K562 (cell line): ENCODE results near the gene CYP51A1. TPM values are rescaled to one million over a fixed set of nuclear protein-coding genes. Genes with fewer than 3 reads are reported as not detected.

Source experiments
- CREB1 ChIP-seq, 2 experiments: sonication (generic) in 1 of 2; formaldehyde crosslinking in 1 of 2; IDR thresholded peaks; 2 replicates each; pipeline versions ENCODE4 v1.6.1 to v1.8.0; 2012 to 2022; ENCODE audit warnings: inconsistent platforms in 1 of 2, mild to moderate bottlenecking in 1 of 2, missing genetic modification reagents in 1 of 2, moderate library complexity in 1 of 2
- DACH1 ChIP-seq: fragments of 450-650 bp; IDR thresholded peaks from 2 replicates; pipeline ENCODE4 v1.6.1; 2018; ENCODE audit not compliant: partially characterized antibody
- DPF2 ChIP-seq: fragments of 450-650 bp; IDR thresholded peaks from 2 replicates; pipeline ENCODE4 v1.6.1; 2016
- EP400 ChIP-seq: fragments of 450-650 bp; IDR thresholded peaks from 2 replicates; pipeline ENCODE4 v1.6.1; 2017; ENCODE audit warnings: antibody characterized with exemption, mild to moderate bottlenecking, moderate library complexity
- FOXA1 ChIP-seq: fragments of 450-650 bp; IDR thresholded peaks from 2 replicates; pipeline ENCODE4 v1.6.1; 2016; ENCODE audit warnings: mild to moderate bottlenecking, borderline replicate concordance
- GTF3C2 ChIP-seq: IDR thresholded peaks from 3 replicates; pipeline ENCODE4 v1.6.1; 2011; ENCODE audit warnings: borderline replicate concordance, mild to moderate bottlenecking, moderate library complexity; ENCODE audit not compliant: insufficient read length; ENCODE audit errors: extremely low read depth
- ILF3 ChIP-seq: fragments of 450-650 bp; IDR thresholded peaks from 2 replicates; pipeline ENCODE4 v1.6.1; 2018; ENCODE audit warnings: antibody characterized with exemption, mild to moderate bottlenecking, moderate library complexity, borderline replicate concordance
- LCOR ChIP-seq: sonication (generic); formaldehyde crosslinking; IDR thresholded peaks from 2 replicates; pipeline ENCODE4 v1.8.0; 2022; ENCODE audit warnings: mild to moderate bottlenecking, missing genetic modification reagents
- MEIS2 ChIP-seq: fragments of 450-650 bp; IDR thresholded peaks from 2 replicates; pipeline ENCODE4 v1.6.1; 2014; ENCODE audit warnings: mild to moderate bottlenecking; ENCODE audit not compliant: partially characterized antibody
- NCOA6 ChIP-seq: fragments of 450-650 bp; IDR thresholded peaks from 2 replicates; pipeline ENCODE4 v1.6.1; 2017; ENCODE audit warnings: mild to moderate bottlenecking
- PCBP1 ChIP-seq: fragments of 200-400 bp; formaldehyde crosslinking; IDR thresholded peaks from 2 replicates; pipeline ENCODE4 v1.6.1; 2018; ENCODE audit warnings: mild to moderate bottlenecking, low read depth, low read length; ENCODE audit not compliant: poor library complexity, severe bottlenecking
- SRF ChIP-seq, 2 experiments: fragments of 250-450, 450-650 bp in 1 of 2; sonication (Bioruptor Pico) in 1 of 2; sonication (generic) in 1 of 2; formaldehyde crosslinking; IDR thresholded peaks; 2 replicates each; pipeline versions ENCODE4 v1.5.0 to v1.5.1; 2020 to 2022; ENCODE audit warnings: mild to moderate bottlenecking in 1 of 2, missing genetic modification reagents in 1 of 2
- TAF9B ChIP-seq: fragments of 450-650 bp; IDR thresholded peaks from 2 replicates; pipeline ENCODE4 v1.6.1; 2018; ENCODE audit warnings: mild to moderate bottlenecking; ENCODE audit not compliant: partially characterized antibody
- TFAP4 ChIP-seq: sonication (generic); formaldehyde crosslinking; IDR thresholded peaks from 2 replicates; pipeline ENCODE4 v1.8.0; 2022; ENCODE audit warnings: missing genetic modification reagents, mild to moderate bottlenecking, moderate library complexity, borderline replicate concordance
- ZNF586 ChIP-seq: fragments of 450-650 bp; formaldehyde crosslinking; conservative IDR thresholded peaks from 2 replicates; pipeline ENCODE4 v1.4.0; 2020; ENCODE audit warnings: mild to moderate bottlenecking, moderate library complexity
- polyA plus RNA-seq, 8 experiments: library from polyadenylated mRNA; depleted of rRNA in 4 of 8; stranded (reverse) in 5 of 8; unstranded in 3 of 8; fragments of >200 nt; fragmentation: Nextera tagmentation in 2 of 8; fragmentation: Illumina TruSeq in 1 of 8; extraction: Ambion mirVana in 2 of 8; extraction: Trizol in 1 of 8; gene quantifications; 2 replicates each; pipeline versions ENCODE4 v1.2.1 to v1.2.3, GENCODE V29; 2011 to 2014; ENCODE audit warnings: inconsistent platforms in 1 of 8, missing spikeins in 1 of 8
- total RNA-seq, 7 experiments: library from RNA; depleted of rRNA in 6 of 7; stranded (reverse); fragments of >200 nt in 6 of 7; fragmentation: Illumina TruSeq in 2 of 7; extraction: Trizol in 2 of 7; gene quantifications; 2 replicates each; pipeline versions ENCODE4 v1.2.1 to v1.2.3, GENCODE V29; 2011 to 2021; ENCODE audit warnings: low replicate concordance in 1 of 7
- TF ChIP-seq, protein P1 (sequence below), 2 experiments: fragments of 450-650 bp; IDR thresholded peaks; 2 replicates each; pipeline ENCODE4 v1.6.1; 2018; ENCODE audit warnings: mild to moderate bottlenecking in 2 of 2, low read depth in 1 of 2; ENCODE audit not compliant: partially characterized antibody in 2 of 2
- TF ChIP-seq, protein P2 (sequence below), 2 experiments: IDR thresholded peaks in 1 of 2; conservative IDR thresholded peaks in 1 of 2; 2 replicates each; pipeline ENCODE4 v1.6.1; 2016; ENCODE audit warnings: low read depth in 2 of 2, mild to moderate bottlenecking in 1 of 2, missing compliant biosample characterization in 1 of 2, missing genetic modification characterization in 1 of 2, moderate library complexity in 1 of 2

CYP51A1 gene
- total and polyA plus RNA-seq, 9 of the 15 experiments (the other 6 are each of a cell fraction or from before 2014, with no cell fraction given), result 35.4 to 151 (median 80.3) TPM

DNA sequence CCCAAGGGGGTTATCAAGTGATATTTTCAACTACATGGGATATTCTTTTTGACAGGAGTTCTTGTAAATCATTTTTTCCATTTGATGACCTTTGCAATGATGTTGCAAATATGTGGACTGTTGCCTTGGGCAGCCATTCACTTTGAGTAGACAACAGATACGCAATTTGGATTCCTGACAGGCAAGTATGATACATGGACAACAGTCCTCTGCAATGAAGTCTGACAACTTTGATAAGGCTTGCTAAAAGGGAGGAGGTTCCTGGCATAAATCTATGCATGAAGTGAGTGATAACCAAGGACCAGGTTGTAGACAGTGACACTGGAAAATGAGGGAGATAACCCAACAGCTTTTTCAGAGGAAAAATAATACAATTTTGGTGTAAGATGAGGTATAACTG is 27.0 kb upstream of the CYP51A1 start (continued):
- TF ChIP-seq CREB1 (IDR thresholded peaks at IDR 0.05) (peak; percentile 47; the same call in 1 of the 2 replicates), CREB1 (CRISPR knock-in tag; IDR thresholded peaks at IDR 0.05) (no peak), PCBP1 (no peak), NCOA6 (no peak), GTF3C2 (no peak), SRF (CRISPR knock-in tag; IDR thresholded peaks at IDR 0.05) (no peak), MEIS2 (peak; percentile 99), ZNF586 (no peak), DPF2 (peak; percentile 91), LCOR (no peak), EP400 (peak; percentile 27; the same call in 1 of the 2 replicates), DACH1 (no peak), TFAP4 (no peak), FOXA1 (no peak), TAF9B (peak; percentile 22), ILF3 (no peak)
- TF ChIP-seq, protein P1, sequence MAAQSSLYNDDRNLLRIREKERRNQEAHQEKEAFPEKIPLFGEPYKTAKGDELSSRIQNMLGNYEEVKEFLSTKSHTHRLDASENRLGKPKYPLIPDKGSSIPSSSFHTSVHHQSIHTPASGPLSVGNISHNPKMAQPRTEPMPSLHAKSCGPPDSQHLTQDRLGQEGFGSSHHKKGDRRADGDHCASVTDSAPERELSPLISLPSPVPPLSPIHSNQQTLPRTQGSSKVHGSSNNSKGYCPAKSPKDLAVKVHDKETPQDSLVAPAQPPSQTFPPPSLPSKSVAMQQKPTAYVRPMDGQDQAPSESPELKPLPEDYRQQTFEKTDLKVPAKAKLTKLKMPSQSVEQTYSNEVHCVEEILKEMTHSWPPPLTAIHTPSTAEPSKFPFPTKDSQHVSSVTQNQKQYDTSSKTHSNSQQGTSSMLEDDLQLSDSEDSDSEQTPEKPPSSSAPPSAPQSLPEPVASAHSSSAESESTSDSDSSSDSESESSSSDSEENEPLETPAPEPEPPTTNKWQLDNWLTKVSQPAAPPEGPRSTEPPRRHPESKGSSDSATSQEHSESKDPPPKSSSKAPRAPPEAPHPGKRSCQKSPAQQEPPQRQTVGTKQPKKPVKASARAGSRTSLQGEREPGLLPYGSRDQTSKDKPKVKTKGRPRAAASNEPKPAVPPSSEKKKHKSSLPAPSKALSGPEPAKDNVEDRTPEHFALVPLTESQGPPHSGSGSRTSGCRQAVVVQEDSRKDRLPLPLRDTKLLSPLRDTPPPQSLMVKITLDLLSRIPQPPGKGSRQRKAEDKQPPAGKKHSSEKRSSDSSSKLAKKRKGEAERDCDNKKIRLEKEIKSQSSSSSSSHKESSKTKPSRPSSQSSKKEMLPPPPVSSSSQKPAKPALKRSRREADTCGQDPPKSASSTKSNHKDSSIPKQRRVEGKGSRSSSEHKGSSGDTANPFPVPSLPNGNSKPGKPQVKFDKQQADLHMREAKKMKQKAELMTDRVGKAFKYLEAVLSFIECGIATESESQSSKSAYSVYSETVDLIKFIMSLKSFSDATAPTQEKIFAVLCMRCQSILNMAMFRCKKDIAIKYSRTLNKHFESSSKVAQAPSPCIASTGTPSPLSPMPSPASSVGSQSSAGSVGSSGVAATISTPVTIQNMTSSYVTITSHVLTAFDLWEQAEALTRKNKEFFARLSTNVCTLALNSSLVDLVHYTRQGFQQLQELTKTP (IDR thresholded peaks at IDR 0.05; ENCODE audit: low read depth in 1 of 2, partially characterized antibody in 2 of 2), result peak in 1 of 2 experiments; percentile 25
- TF ChIP-seq, protein P2, sequence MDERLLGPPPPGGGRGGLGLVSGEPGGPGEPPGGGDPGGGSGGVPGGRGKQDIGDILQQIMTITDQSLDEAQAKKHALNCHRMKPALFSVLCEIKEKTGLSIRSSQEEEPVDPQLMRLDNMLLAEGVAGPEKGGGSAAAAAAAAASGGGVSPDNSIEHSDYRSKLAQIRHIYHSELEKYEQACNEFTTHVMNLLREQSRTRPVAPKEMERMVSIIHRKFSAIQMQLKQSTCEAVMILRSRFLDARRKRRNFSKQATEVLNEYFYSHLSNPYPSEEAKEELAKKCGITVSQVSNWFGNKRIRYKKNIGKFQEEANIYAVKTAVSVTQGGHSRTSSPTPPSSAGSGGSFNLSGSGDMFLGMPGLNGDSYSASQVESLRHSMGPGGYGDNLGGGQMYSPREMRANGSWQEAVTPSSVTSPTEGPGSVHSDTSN (CRISPR knock-in tag; IDR thresholded peaks at IDR 0.05; ENCODE audit: low read depth), result peak; percentile 30; the same call in 1 of the 2 replicates
- TF ChIP-seq, protein P2 (tag; conservative IDR thresholded peaks at IDR 0.05; ENCODE audit: low read depth), result peak; percentile 98
